WTC11 (cell line): Measurements from ENCODE around the gene CYB5B. TPM values are rescaled to one million over a fixed set of nuclear protein-coding genes. Genes with fewer than 3 reads are reported as not detected.

ENCODE experiments used
- ATAC-seq: fragments of 200-7000 bp; cut with Tn5 transposase; 2 replicates; pipeline ENCODE4 v1.10.0; 2021; ENCODE audit warnings: mild to moderate bottlenecking, moderate library complexity
- CTCF ChIA-PET: fragments of 300-600 bp; sonication (Branson Sonifier 250); formaldehyde crosslinking; loops from one replicate; lab custom pipeline; 2021; ENCODE audit warnings: antibody characterized with exemption; lab: Charles Lee
- POLR2A ChIA-PET: fragments of 350-600 bp; sonication (Branson Sonifier 250); formaldehyde crosslinking; loops from one replicate; lab custom pipeline; 2021; ENCODE audit warnings: antibody characterized with exemption; lab: Charles Lee
- DNase-seq: peaks from one replicate; pipeline ENCODE4 v3.0.0; 2021; ENCODE audit warnings: low spot score
- H3K27ac Mint-ChIP-seq: 2 replicates; pipeline ENCODE4 v1.8.0; 2021; ENCODE audit warnings: mixed read lengths
- H3K27me3 Mint-ChIP-seq: 2 replicates; pipeline ENCODE4 v1.8.0; 2021; ENCODE audit warnings: low read depth, mild to moderate bottlenecking, moderate library complexity, mixed read lengths
- H3K36me3 Mint-ChIP-seq: 2 replicates; pipeline ENCODE4 v1.8.0; 2021; ENCODE audit warnings: mixed read lengths
- H3K4me1 Mint-ChIP-seq: 2 replicates; pipeline ENCODE4 v1.8.0; 2022; ENCODE audit warnings: mixed read lengths
- H3K4me3 Mint-ChIP-seq: 2 replicates; pipeline ENCODE4 v1.8.0; 2021; ENCODE audit warnings: mild to moderate bottlenecking, moderate library complexity, mixed read lengths
- H3K9me3 Mint-ChIP-seq: 2 replicates; pipeline ENCODE4 v1.8.0; 2021; ENCODE audit warnings: mixed read lengths
- CBFB ChIP-seq: sonication (generic); formaldehyde crosslinking; IDR thresholded peaks from 2 replicates; pipeline ENCODE4 v1.8.1; 2022; ENCODE audit warnings: mild to moderate bottlenecking, low read depth, missing genetic modification reagents
- CDX4 ChIP-seq: fragments of 250-450 bp; sonication (Bioruptor Pico); IDR thresholded peaks from 2 replicates; pipeline ENCODE4 v1.9.0; 2021; ENCODE audit warnings: moderate library complexity, mild to moderate bottlenecking, inconsistent platforms, borderline replicate concordance
- E2F5 ChIP-seq: sonication (generic); formaldehyde crosslinking; IDR thresholded peaks from 2 replicates; pipeline ENCODE4 v1.8.1; 2022; ENCODE audit warnings: mild to moderate bottlenecking, moderate library complexity, missing genetic modification reagents
- ESRRA ChIP-seq: sonication (generic); formaldehyde crosslinking; IDR thresholded peaks from 2 replicates; pipeline ENCODE4 v1.8.1; 2022; ENCODE audit warnings: mild to moderate bottlenecking, missing genetic modification reagents, borderline replicate concordance
- ETV6 ChIP-seq: sonication (generic); formaldehyde crosslinking; IDR thresholded peaks from 2 replicates; pipeline ENCODE4 v1.8.1; 2022; ENCODE audit warnings: mild to moderate bottlenecking, missing genetic modification reagents
- GABPB1 ChIP-seq: sonication (generic); formaldehyde crosslinking; IDR thresholded peaks from 2 replicates; pipeline ENCODE4 v1.8.1; 2023; ENCODE audit warnings: mild to moderate bottlenecking, missing genetic modification reagents
- JUN ChIP-seq: sonication (generic); formaldehyde crosslinking; IDR thresholded peaks from 2 replicates; pipeline ENCODE4 v1.8.0; 2023; ENCODE audit warnings: mild to moderate bottlenecking, missing genetic modification reagents
- KAT7 ChIP-seq: sonication (generic); formaldehyde crosslinking; IDR thresholded peaks from 2 replicates; pipeline ENCODE4 v1.8.1; 2023; ENCODE audit warnings: missing genetic modification reagents, mild to moderate bottlenecking, borderline replicate concordance
- MXD4 ChIP-seq: fragments of 250-450 bp; sonication (Bioruptor Pico); IDR thresholded peaks from 2 replicates; pipeline ENCODE4 v1.8.0; 2021; ENCODE audit warnings: mild to moderate bottlenecking, moderate library complexity, borderline replicate concordance
- MYBL2 ChIP-seq: sonication (generic); formaldehyde crosslinking; IDR thresholded peaks from 2 replicates; pipeline ENCODE4 v1.8.1; 2023; ENCODE audit warnings: mild to moderate bottlenecking, moderate library complexity, missing genetic modification reagents
- NFATC4 ChIP-seq: fragments of 250-450 bp; sonication (Bioruptor Pico); IDR thresholded peaks from 2 replicates; pipeline ENCODE4 v1.9.0; 2021; ENCODE audit warnings: mild to moderate bottlenecking
- TCF7 ChIP-seq: sonication (generic); formaldehyde crosslinking; IDR thresholded peaks from 2 replicates; pipeline ENCODE4 v1.8.0; 2022; ENCODE audit warnings: mild to moderate bottlenecking, low read depth, missing genetic modification reagents, moderate library complexity
- TP53 ChIP-seq: sonication (generic); formaldehyde crosslinking; IDR thresholded peaks from 2 replicates; pipeline ENCODE4 v1.8.1; 2023; ENCODE audit warnings: mild to moderate bottlenecking, missing genetic modification reagents
- USF1 ChIP-seq: sonication (generic); formaldehyde crosslinking; IDR thresholded peaks from 2 replicates; pipeline ENCODE4 v1.8.0; 2022; ENCODE audit warnings: mild to moderate bottlenecking, missing genetic modification reagents
- ZBTB21 ChIP-seq: sonication (generic); formaldehyde crosslinking; IDR thresholded peaks from 2 replicates; pipeline ENCODE4 v1.8.1; 2023; ENCODE audit warnings: mild to moderate bottlenecking, missing genetic modification reagents, borderline replicate concordance
- ZNF121 ChIP-seq: sonication (generic); formaldehyde crosslinking; IDR thresholded peaks from 2 replicates; pipeline ENCODE4 v1.8.0; 2023; ENCODE audit warnings: missing genetic modification reagents
- ZNF281 ChIP-seq: sonication (generic); formaldehyde crosslinking; IDR thresholded peaks from 2 replicates; pipeline ENCODE4 v1.8.0; 2023; ENCODE audit warnings: mild to moderate bottlenecking, missing genetic modification reagents
- ZNF423 ChIP-seq: fragments of 250-450 bp; sonication (Bioruptor Pico); IDR thresholded peaks from 2 replicates; pipeline ENCODE4 v2.1.2; 2022; ENCODE audit warnings: mild to moderate bottlenecking, moderate library complexity
- ZNF512 ChIP-seq: sonication (generic); formaldehyde crosslinking; IDR thresholded peaks from 2 replicates; pipeline ENCODE4 v1.8.1; 2022; ENCODE audit warnings: missing genetic modification reagents, borderline replicate concordance
- ZNF671 ChIP-seq: fragments of 250-450 bp; sonication (Bioruptor Pico); IDR thresholded peaks from 2 replicates; pipeline ENCODE4 v1.8.0; 2021; ENCODE audit warnings: mild to moderate bottlenecking
- total RNA-seq: library from RNA; stranded (reverse); gene quantifications from 3 replicates; pipeline ENCODE4 v1.2.3, GENCODE V29; 2021
- TF ChIP-seq, protein P1 (sequence below): sonication (generic); formaldehyde crosslinking; IDR thresholded peaks from 2 replicates; pipeline ENCODE4 v1.8.1; 2023; ENCODE audit warnings: mild to moderate bottlenecking, missing genetic modification reagents
- TF ChIP-seq, protein P2 (sequence below): sonication (generic); formaldehyde crosslinking; IDR thresholded peaks from 2 replicates; pipeline ENCODE4 v1.8.1; 2022; ENCODE audit warnings: mild to moderate bottlenecking, missing genetic modification reagents, moderate library complexity, borderline replicate concordance
- TF ChIP-seq, protein P3 (sequence below): sonication (generic); formaldehyde crosslinking; IDR thresholded peaks from 2 replicates; pipeline ENCODE4 v1.8.0; 2023; ENCODE audit warnings: missing genetic modification reagents

CYB5B gene
- total RNA-seq, 1 experiment from 2014 or later: 109 TPM

DNA sequence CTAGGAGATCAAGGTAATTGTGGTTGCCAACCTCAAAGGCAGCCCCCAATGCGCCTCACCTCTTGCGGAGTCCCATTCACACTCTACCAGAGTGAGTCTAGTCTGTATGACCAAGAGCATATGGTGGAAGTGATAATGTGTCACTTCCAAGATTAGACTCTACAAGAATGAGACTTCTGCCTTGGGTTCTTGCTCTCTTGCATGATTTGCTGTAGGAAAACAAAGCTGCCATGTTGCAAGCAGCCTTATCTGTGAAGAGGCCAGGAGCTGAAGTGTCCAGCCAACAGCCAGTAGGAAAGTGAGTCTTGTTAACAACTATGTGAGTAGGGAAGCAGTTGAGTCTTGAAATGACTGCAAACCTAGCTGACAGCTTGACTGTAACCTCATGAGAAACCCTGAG, 42.0 kb upstream of the CYB5B start:
- Mint-ChIP-seq H3K9me3 (no peaks in the 10 kb centered on the region), H3K36me3 (peaks cover 55% of the 10 kb centered on the region), H3K27me3 (no peaks in the 10 kb centered on the region), H3K4me3 (no peak overlapping the region)
- POLR2A ChIA-PET: no interaction called here
- no peak for ATAC-seq
- no peak for DNase-seq
- TF ChIP-seq KAT7 (CRISPR knock-in tag): no peak
- TF ChIP-seq, protein P1, sequence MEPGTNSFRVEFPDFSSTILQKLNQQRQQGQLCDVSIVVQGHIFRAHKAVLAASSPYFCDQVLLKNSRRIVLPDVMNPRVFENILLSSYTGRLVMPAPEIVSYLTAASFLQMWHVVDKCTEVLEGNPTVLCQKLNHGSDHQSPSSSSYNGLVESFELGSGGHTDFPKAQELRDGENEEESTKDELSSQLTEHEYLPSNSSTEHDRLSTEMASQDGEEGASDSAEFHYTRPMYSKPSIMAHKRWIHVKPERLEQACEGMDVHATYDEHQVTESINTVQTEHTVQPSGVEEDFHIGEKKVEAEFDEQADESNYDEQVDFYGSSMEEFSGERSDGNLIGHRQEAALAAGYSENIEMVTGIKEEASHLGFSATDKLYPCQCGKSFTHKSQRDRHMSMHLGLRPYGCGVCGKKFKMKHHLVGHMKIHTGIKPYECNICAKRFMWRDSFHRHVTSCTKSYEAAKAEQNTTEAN (CRISPR knock-in tag): no peak
- TF ChIP-seq CDX4 (CRISPR knock-in tag): no peak
- no peak for TF ChIP-seq ZNF423 (CRISPR knock-in tag)
- no peak for TF ChIP-seq ESRRA (CRISPR knock-in tag)
- TF ChIP-seq NFATC4 (CRISPR knock-in tag): no peak
- no peak for TF ChIP-seq JUN (CRISPR knock-in tag)
- TF ChIP-seq, protein P2, sequence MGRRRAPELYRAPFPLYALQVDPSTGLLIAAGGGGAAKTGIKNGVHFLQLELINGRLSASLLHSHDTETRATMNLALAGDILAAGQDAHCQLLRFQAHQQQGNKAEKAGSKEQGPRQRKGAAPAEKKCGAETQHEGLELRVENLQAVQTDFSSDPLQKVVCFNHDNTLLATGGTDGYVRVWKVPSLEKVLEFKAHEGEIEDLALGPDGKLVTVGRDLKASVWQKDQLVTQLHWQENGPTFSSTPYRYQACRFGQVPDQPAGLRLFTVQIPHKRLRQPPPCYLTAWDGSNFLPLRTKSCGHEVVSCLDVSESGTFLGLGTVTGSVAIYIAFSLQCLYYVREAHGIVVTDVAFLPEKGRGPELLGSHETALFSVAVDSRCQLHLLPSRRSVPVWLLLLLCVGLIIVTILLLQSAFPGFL (CRISPR knock-in tag): no peak
- TF ChIP-seq ZNF281 (CRISPR knock-in tag): no peak
- TF ChIP-seq, all 79 proteins: peak for 0
- H3K27ac Mint-ChIP-seq: peak overlapping the region; percentile 30; the same call in 1 of the 2 replicates
- CTCF ChIA-PET: interaction anchor here (1.4 kb wide), 1 partner anchor 14 kb away, joined by 5 read pairs; no protein-coding TSS in a partner anchor
- peaks cover 3% of the 10 kb centered on the region for H3K4me1 Mint-ChIP-seq

- CTCF ChIA-PET: interaction anchor here (1.5 to 3.5 kb wide), 2 partner anchors 11 kb away, joined by 5 to 20 read pairs; no protein-coding TSS in a partner anchor
- peaks cover 3% of the 10 kb centered on the region for H3K4me1 Mint-ChIP-seq
- ATAC-seq (no peak), DNase-seq (no peak)
- H3K4me3 Mint-ChIP-seq: peak overlapping the region; percentile 87
- H3K27ac Mint-ChIP-seq: peak overlapping the region; percentile 86
- H3K9me3 Mint-ChIP-seq: no peaks in the 10 kb centered on the region
- no peaks in the 10 kb centered on the region for H3K27me3 Mint-ChIP-seq
- peaks cover 35% of the 10 kb centered on the region for H3K36me3 Mint-ChIP-seq
- POLR2A ChIA-PET: no interaction called here
- no peak for TF ChIP-seq USF1
- no peak for TF ChIP-seq TCF7 (CRISPR knock-in tag)
- no peak for TF ChIP-seq CBFB (CRISPR knock-in tag)
- no peak for TF ChIP-seq MYBL2 (CRISPR knock-in tag)
- no peak for TF ChIP-seq ESRRA (CRISPR knock-in tag)
- TF ChIP-seq, protein P3, sequence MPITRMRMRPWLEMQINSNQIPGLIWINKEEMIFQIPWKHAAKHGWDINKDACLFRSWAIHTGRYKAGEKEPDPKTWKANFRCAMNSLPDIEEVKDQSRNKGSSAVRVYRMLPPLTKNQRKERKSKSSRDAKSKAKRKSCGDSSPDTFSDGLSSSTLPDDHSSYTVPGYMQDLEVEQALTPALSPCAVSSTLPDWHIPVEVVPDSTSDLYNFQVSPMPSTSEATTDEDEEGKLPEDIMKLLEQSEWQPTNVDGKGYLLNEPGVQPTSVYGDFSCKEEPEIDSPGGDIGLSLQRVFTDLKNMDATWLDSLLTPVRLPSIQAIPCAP (CRISPR knock-in tag): no peak
- no peak for TF ChIP-seq E2F5 (CRISPR knock-in tag)
- TF ChIP-seq ZNF121 (CRISPR knock-in tag): no peak
- no peak for TF ChIP-seq ZBTB21 (CRISPR knock-in tag)
- TF ChIP-seq CDX4 (CRISPR knock-in tag): no peak
- TF ChIP-seq ZNF671: no peak
- no peak for TF ChIP-seq MXD4 (CRISPR knock-in tag)
- TF ChIP-seq ZNF512 (CRISPR knock-in tag): no peak
- no peak for TF ChIP-seq ETV6
- TF ChIP-seq TP53 (CRISPR knock-in tag): no peak
- TF ChIP-seq, protein P1 (CRISPR knock-in tag): no peak
- TF ChIP-seq GABPB1 (CRISPR knock-in tag): no peak
Measured at GRCh38 chr16:69384974-69385373, 39.4 kb upstream of the CYB5B start.
